GM18508 (cell line): ENCODE results near the gene SDK1.
"Not testable (repeated sequence)": the region's sequence is repeated elsewhere in the genome, so short reads cannot be mapped to it uniquely, and the experiment has no call there.

Source experiments
- ATAC-seq: cut with Tn5 transposase; IDR thresholded peaks from one replicate; pipeline ENCODE4 v1.9.1; 2021; ENCODE audit warnings: moderate number of reproducible peaks; ENCODE audit not compliant: insufficient read depth, unreplicated experiment

Gene SDK1

GRCh38 chr7:3755778-3756453, 454.9 kb downstream of the SDK1 start:
- not testable (repeated sequence) for ATAC-seq

GRCh38 chr7:3757059-3757458, 456.0 kb downstream of the SDK1 start:
- ATAC-seq, result no peak

- ATAC-seq, result no peak
These were observed 459.6 kb downstream of the SDK1 start for GRCh38 chr7:3760651-3761050.

- no peak for ATAC-seq
These were observed 461.2 kb downstream of the SDK1 start for GRCh38 chr7:3762146-3762831.

GRCh38 chr7:3767917-3768777, 467.1 kb downstream of the SDK1 start:
- no peak for ATAC-seq

- ATAC-seq, result no peak
These were observed 470.9 kb downstream of the SDK1 start for GRCh38 chr7:3771906-3772305.

GRCh38 chr7:3778345-3778744, 477.3 kb downstream of the SDK1 start:
- ATAC-seq, result no peak

GRCh38 chr7:3780016-3780415, 479.0 kb downstream of the SDK1 start:
- no peak for ATAC-seq

- no peak for ATAC-seq
These were observed 479.5 kb downstream of the SDK1 start for GRCh38 chr7:3780525-3780924.

- ATAC-seq, result no peak
These were observed 480.6 kb downstream of the SDK1 start for GRCh38 chr7:3781607-3782006.

- no peak for ATAC-seq
These were observed 486.7 kb downstream of the SDK1 start for GRCh38 chr7:3787717-3788264.

GRCh38 chr7:3790803-3791202, 489.8 kb downstream of the SDK1 start:
- ATAC-seq, result no peak

- no peak for ATAC-seq
These were observed 490.3 kb downstream of the SDK1 start for GRCh38 chr7:3791327-3791726.

- no peak for ATAC-seq
These were observed 494.1 kb downstream of the SDK1 start for GRCh38 chr7:3795141-3795540.

GRCh38 chr7:3795781-3796180, 494.7 kb downstream of the SDK1 start:
- ATAC-seq, result no peak

- ATAC-seq, result no peak
These were observed 504.1 kb downstream of the SDK1 start for GRCh38 chr7:3805151-3805550.

- no peak for ATAC-seq
These were observed 505.5 kb downstream of the SDK1 start for GRCh38 chr7:3806516-3806915.

- no peak for ATAC-seq
These were observed 506.8 kb downstream of the SDK1 start for GRCh38 chr7:3807824-3808223.

- no peak for ATAC-seq
These were observed 520.4 kb downstream of the SDK1 start for GRCh38 chr7:3821488-3821887.

GRCh38 chr7:3825491-3825890, 524.4 kb downstream of the SDK1 start:
- no peak for ATAC-seq

GRCh38 chr7:3832199-3832598, 531.1 kb downstream of the SDK1 start:
- ATAC-seq, result no peak
